Caco-2 (cell line): ENCODE data around the gene DMRTB1. TPM values are rescaled to one million over a fixed set of nuclear protein-coding genes. Genes with fewer than 3 reads are reported as not detected.

ENCODE experiments used
- BruUV-seq: library from RNA; stranded (reverse); fragments of 400-500 nt; replicated peaks from 2 replicates; lab custom pipeline; 2021; lab: Mats Ljungman, UMichigan
- CTCF ChIA-PET: fragments of 300-600 bp; sonication (Branson Sonifier 250); formaldehyde crosslinking; loops from one replicate; lab custom pipeline; 2022; ENCODE audit warnings: antibody characterized with exemption; lab: Charles Lee
- POLR2A ChIA-PET: fragments of 300-600 bp; sonication (Branson Sonifier 250); formaldehyde crosslinking; loops from one replicate; lab custom pipeline; 2022; ENCODE audit warnings: antibody characterized with exemption; lab: Charles Lee
- DNase-seq, 2 experiments: peaks; one replicate each; pipeline versions ENCODE4 v3.0.0 to v3.0.0-alpha.2; 2020 to 2022
- H3K27me3 ChIP-seq: replicated peaks from 2 replicates; pipeline ENCODE4 v1.6.0; 2011; ENCODE audit warnings: low read length; ENCODE audit not compliant: control insufficient read depth, insufficient read depth
- H3K36me3 ChIP-seq: 2 replicates; pipeline ENCODE4 v1.5.1; 2011; ENCODE audit warnings: low read length; ENCODE audit not compliant: control insufficient read depth, insufficient read depth
- H3K4me1 ChIP-seq: fragments of 250-450 bp; sonication (Bioruptor Pico); 2 replicates; pipeline ENCODE4 v1.5.1; 2020; ENCODE audit warnings: mild to moderate bottlenecking
- H3K4me3 ChIP-seq: 2 replicates; pipeline ENCODE4 v1.5.1; 2011; ENCODE audit warnings: low read depth, mild to moderate bottlenecking, control low read depth, low read length
- H3K9me3 ChIP-seq: fragments of 250-450 bp; sonication (Bioruptor Pico); 2 replicates; pipeline ENCODE4 v1.5.1; 2020; ENCODE audit warnings: mild to moderate bottlenecking, moderate library complexity
- H3K27ac Mint-ChIP-seq: one replicate; pipeline ENCODE4 v1.8.0; 2022; ENCODE audit warnings: mixed read lengths; ENCODE audit not compliant: unreplicated experiment
- H3K27me3 Mint-ChIP-seq: one replicate; pipeline ENCODE4 v1.8.0; 2022; ENCODE audit warnings: mixed read lengths; ENCODE audit not compliant: insufficient read depth, unreplicated experiment
- H3K36me3 Mint-ChIP-seq: one replicate; pipeline ENCODE4 v1.8.0; 2022; ENCODE audit warnings: mild to moderate bottlenecking, mixed read lengths; ENCODE audit not compliant: insufficient read depth, unreplicated experiment
- H3K4me1 Mint-ChIP-seq: one replicate; pipeline ENCODE4 v1.8.0; 2022; ENCODE audit warnings: low read depth, mixed read lengths; ENCODE audit not compliant: unreplicated experiment
- H3K4me3 Mint-ChIP-seq: one replicate; pipeline ENCODE4 v1.8.0; 2022; ENCODE audit warnings: mild to moderate bottlenecking, moderate library complexity, mixed read lengths; ENCODE audit not compliant: unreplicated experiment
- H3K9me3 Mint-ChIP-seq: one replicate; pipeline ENCODE4 v1.8.0; 2022; ENCODE audit warnings: mixed read lengths; ENCODE audit not compliant: unreplicated experiment
- intact Hi-C: fragments of 100-400 bp; cut with micrococcal nuclease; formaldehyde crosslinking; loops from one replicate; pipeline ENCODE4 v1.10.0; 2022; ENCODE audit not compliant: unreplicated experiment
- total RNA-seq: library from RNA; stranded (reverse); gene quantifications from 2 replicates; pipeline ENCODE4 v1.2.3, GENCODE V29; 2022
- TF ChIP-seq, protein P1 (sequence below), 2 experiments: fragments of 200-600 bp in 1 of 2; IDR thresholded peaks; 1 replicate in 1 of 2; 2 replicates in 1 of 2; pipeline versions ENCODE4 v1.5.1 to v1.8.0; 2011 to 2022; ENCODE audit warnings: antibody characterized with exemption in 1 of 2, control low read depth in 1 of 2, inconsistent platforms in 1 of 2, low read depth in 1 of 2, low read length in 1 of 2, mild to moderate bottlenecking in 1 of 2, moderate library complexity in 1 of 2; ENCODE audit not compliant: insufficient read depth in 1 of 2, severe bottlenecking in 1 of 2, unreplicated experiment in 1 of 2

The DMRTB1 gene
- total RNA-seq, 1 experiment from 2014 or later, result not detected

DNA sequence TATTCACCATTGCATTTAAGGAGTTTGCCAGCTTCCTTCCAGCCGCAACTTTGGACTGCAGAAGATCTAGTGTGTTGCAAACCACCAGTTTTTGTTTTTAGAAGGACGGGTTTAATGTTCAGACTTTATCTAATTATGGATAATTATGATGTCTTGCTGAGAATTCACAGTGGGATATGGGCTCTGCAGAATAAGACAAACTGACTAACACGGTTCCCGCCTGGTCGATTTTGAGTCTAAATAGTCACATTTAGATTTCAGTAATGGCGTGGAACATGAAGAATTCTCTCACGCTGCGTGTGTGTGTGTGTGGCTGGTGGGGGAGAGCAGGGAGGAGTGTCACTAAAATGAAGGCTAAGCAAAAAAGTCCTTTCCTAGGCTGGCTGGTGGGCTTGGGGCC is 48.5 kb upstream of the DMRTB1 start:
- Histone ChIP-seq H3K4me1 (no peaks in the 10 kb centered on the region), H3K9me3 (no peaks in the 10 kb centered on the region), H3K36me3 (no peaks in the 10 kb centered on the region), H3K27me3 (no peaks in the 10 kb centered on the region), H3K4me3 (no peak overlapping the region)
- ChIA-PET POLR2A (no interaction called here), CTCF (no interaction called here)
- Mint-ChIP-seq H3K36me3 (no peaks in the 10 kb centered on the region), H3K27ac (no peak overlapping the region), H3K4me3 (no peak overlapping the region), H3K27me3 (peaks cover 8% of the 10 kb centered on the region), H3K9me3 (no peaks in the 10 kb centered on the region), H3K4me1 (no peaks in the 10 kb centered on the region)
- no peak for DNase-seq
- intact Hi-C loops, result no loop called here
- TF ChIP-seq, protein P1, sequence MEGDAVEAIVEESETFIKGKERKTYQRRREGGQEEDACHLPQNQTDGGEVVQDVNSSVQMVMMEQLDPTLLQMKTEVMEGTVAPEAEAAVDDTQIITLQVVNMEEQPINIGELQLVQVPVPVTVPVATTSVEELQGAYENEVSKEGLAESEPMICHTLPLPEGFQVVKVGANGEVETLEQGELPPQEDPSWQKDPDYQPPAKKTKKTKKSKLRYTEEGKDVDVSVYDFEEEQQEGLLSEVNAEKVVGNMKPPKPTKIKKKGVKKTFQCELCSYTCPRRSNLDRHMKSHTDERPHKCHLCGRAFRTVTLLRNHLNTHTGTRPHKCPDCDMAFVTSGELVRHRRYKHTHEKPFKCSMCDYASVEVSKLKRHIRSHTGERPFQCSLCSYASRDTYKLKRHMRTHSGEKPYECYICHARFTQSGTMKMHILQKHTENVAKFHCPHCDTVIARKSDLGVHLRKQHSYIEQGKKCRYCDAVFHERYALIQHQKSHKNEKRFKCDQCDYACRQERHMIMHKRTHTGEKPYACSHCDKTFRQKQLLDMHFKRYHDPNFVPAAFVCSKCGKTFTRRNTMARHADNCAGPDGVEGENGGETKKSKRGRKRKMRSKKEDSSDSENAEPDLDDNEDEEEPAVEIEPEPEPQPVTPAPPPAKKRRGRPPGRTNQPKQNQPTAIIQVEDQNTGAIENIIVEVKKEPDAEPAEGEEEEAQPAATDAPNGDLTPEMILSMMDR (IDR thresholded peaks at IDR 0.05; ENCODE audit: insufficient read depth in 1 of 2, low read depth in 1 of 2, low read length in 1 of 2, severe bottlenecking in 1 of 2, unreplicated experiment in 1 of 2), result no peak
- BruUV-seq, result no TSS peak

DNA sequence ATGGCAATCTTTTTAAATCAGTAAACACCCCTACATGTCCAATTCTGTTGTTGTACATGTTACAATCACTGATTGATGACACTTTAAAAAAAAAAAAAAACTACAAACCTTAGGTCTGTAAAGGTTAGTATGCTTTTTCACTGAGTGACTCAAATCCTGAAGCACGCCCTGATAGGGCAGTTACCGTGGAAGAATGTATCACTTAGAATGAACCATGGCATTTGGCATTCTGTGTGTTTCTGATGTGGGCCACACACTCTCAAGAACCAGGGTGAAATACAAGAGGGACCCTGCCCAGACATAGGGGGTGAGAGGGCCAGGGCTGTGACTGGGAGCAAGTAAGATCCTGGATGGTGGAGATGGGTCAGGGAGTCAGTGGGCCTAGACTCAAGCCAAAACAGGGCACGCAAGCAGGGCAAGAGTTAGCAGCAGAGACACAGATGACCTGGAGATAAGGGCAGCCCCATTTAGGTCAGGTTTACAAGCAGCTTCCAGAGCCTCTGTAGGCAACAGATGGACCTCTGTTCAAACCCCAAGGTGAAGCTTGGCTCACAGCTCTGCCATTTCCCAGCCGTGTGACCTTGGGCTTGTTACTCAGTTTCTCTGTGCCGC is 47.6 kb upstream of the DMRTB1 start:
- H3K4me1 ChIP-seq, result no peaks in the 10 kb centered on the region
- no peaks in the 10 kb centered on the region for H3K9me3 ChIP-seq
- no peak overlapping the region for H3K4me3 ChIP-seq
- Mint-ChIP-seq H3K4me3 (no peak overlapping the region), H3K9me3 (no peaks in the 10 kb centered on the region), H3K27me3 (peaks cover 5% of the 10 kb centered on the region), H3K36me3 (no peaks in the 10 kb centered on the region), H3K4me1 (no peaks in the 10 kb centered on the region), H3K27ac (no peak overlapping the region)
- H3K36me3 ChIP-seq, result no peaks in the 10 kb centered on the region
- H3K27me3 ChIP-seq, result no peaks in the 10 kb centered on the region
- DNase-seq, result no peak
- ChIA-PET POLR2A (no interaction called here), CTCF (no interaction called here)
- no TSS peak for BruUV-seq
- TF ChIP-seq, protein P1 (IDR thresholded peaks at IDR 0.05; ENCODE audit: insufficient read depth in 1 of 2, low read depth in 1 of 2, low read length in 1 of 2, severe bottlenecking in 1 of 2, unreplicated experiment in 1 of 2), result no peak
- intact Hi-C loops, result no loop called here

DNA sequence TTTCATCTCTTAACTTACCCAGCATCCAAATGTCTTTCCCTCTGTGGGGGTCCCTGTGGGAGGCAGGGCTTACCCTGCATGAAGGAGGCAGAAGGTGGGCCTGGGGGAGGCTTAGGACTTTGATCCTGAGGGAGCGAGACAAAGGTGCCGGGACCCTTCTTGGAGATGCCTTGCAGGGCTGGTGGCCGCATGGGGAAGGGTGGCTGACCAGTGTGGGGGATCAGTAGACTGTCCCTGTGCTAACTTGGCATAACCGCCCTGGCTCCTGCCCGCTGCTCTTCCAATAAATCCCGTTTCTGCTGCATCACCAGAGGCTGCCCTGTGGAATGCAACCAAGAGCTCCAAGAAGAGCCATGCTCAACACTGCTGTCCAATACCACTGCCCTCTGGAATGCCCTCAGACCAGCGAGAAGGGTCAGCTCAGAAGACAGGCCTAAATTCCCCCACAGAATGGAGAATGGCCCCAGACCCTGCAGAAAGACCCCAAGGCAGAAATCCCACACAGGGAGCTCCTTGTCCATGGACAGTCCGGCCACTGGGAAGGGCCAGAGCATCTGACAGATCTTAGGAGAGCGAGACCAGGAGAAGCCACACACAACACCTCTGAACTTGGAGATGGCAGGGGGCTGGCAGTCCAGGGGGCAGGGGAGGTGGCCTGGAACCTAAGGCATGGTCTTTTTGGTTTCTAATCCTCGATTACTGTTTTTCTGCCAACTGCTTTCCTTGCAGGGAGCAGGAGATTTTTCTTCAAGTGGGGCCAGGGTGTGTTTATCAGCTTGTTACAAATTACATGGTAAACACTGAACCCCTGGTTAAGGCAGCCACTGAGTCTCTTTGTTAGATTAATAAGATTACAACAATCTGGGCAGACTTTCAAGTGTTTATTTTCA is 46.7 kb upstream of the DMRTB1 start:
- Mint-ChIP-seq H3K4me3 (no peak overlapping the region), H3K9me3 (no peaks in the 10 kb centered on the region), H3K27ac (no peak overlapping the region), H3K27me3 (peaks cover 5% of the 10 kb centered on the region), H3K4me1 (no peaks in the 10 kb centered on the region), H3K36me3 (no peaks in the 10 kb centered on the region)
- TF ChIP-seq, protein P1 (IDR thresholded peaks at IDR 0.05; ENCODE audit: insufficient read depth in 1 of 2, low read depth in 1 of 2, low read length in 1 of 2, severe bottlenecking in 1 of 2, unreplicated experiment in 1 of 2), result no peak
- CTCF ChIA-PET, result interaction anchor here (0.5 kb wide), 1 partner anchor 31 kb away, joined by 3 read pairs; no protein-coding TSS in a partner anchor
- H3K27me3 ChIP-seq, result no peaks in the 10 kb centered on the region
- H3K4me1 ChIP-seq, result no peaks in the 10 kb centered on the region
- BruUV-seq, result no TSS peak
- no peak overlapping the region for H3K4me3 ChIP-seq
- no peak for DNase-seq
- intact Hi-C loops, result no loop called here
- POLR2A ChIA-PET, result no interaction called here
- no peaks in the 10 kb centered on the region for H3K36me3 ChIP-seq
- no peaks in the 10 kb centered on the region for H3K9me3 ChIP-seq
